Amygdala (tissue), 56 donors: ENCODE results near the gene KDM6A.
"Not testable (repeated sequence)": the region's sequence is repeated elsewhere in the genome, so short reads cannot be mapped to it uniquely, and the experiment has no call there.

Source experiments
- DNase-seq, 56 donors: peaks; one replicate each; lab custom pipeline; 2025; lab: John Stamatoyannopoulos, UW

KDM6A gene

DNA sequence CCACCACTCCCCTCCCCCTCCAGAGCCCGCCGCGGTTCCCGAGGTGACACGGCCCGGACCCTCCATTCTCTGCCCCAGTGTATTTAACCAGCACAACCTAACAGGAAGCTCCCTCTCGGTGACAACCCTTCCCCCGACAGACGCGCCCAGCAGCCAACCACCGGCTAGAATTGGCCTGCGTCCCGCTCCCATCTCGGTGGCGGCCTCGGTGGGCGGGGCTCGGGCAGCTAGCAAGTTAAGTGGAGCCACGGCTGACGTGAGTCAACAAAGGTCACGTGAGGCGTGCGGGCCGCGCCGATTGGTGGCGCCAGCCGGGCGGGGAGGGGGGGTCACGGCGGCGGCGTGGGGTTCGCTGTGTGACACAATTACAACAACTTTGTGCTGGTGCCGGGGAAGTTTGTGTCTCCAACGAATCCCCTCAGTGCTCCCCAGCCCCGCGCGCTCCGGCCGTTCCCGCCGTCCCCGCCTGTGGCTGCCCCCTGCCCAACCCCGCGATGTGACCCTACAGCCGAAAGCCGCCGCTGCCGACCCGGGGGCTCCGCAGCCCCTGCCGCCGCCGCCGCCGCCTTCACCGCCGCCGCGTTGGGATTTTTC is at the start of gene KDM6A:
TSS of gene KDM6A (plus strand) at position 368 of the 594 bp plus-strand sequence. CDS start 364 bp downstream, outside the sequence.
- peak; percentile 11 to 100 (median 95) for DNase-seq

DNA sequence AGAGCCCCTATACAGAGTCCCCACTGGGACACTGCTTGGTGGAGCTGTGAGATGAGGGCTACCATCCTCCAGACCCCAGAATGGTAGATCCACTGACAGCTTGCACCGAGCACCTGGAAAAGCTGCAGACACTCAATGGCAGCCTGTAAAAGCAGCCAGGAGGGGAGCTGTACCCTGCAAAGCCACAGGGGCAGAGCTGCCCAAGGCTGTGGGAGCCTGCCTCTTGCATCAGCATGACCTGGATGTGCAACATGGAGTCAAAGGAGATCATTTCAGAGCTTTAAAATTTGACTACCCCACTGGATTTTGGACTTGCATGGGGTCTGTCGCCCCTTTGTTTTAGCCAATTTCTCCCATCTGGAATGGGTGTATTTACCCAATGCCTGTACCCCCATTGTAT is 49.8 kb upstream of the KDM6A start:
- not testable (repeated sequence) for DNase-seq

DNA sequence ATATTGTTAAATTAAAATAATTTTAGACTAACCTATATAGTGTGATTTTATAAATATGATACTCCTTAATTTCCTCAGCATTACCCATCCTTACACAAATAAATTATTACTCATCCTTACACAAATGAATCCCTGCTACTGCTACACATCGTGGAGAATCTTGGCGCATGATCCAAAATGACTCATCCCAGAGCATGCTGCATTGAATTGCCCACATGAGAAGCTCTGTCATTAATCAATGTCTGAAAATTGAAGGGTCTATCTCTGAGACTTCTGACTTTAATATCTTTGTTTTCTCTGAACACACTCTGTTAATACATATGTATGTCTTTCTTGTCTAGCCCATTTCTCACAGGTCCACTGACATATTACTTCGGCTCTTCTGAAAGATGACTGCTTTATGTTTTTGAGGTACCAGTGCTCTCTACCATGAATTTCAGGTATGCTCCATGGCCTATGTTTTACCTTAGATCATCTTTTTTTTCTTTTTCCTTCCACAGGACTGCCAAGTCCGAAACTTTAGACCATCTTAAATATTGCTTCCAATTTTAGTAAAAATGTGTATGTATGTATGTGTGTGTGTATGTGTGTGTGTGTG is 44.9 kb upstream of the KDM6A start:
- DNase-seq, result peak in 9 of 56 donors; percentile 0 to 26 (median 0)

DNA sequence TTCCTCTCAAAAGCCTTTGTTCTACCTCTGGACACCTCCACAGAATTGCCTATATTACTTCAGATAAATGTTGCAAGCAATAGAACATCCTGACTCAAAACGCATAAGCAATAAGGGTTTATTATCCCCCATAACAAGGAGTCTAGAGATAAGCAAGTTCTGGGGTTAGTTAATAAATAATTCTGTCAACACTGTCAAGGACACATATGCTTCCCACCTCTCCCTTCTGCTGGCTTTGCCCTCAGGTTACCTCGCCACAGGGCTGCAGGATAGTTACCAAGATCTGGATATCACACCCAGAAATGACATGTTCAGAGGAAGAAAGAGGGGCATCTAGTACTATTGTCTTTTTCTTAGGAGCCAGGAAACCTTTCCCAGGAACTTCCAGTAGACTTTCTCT is 43.2 kb upstream of the KDM6A start:
- no peak for DNase-seq

DNA sequence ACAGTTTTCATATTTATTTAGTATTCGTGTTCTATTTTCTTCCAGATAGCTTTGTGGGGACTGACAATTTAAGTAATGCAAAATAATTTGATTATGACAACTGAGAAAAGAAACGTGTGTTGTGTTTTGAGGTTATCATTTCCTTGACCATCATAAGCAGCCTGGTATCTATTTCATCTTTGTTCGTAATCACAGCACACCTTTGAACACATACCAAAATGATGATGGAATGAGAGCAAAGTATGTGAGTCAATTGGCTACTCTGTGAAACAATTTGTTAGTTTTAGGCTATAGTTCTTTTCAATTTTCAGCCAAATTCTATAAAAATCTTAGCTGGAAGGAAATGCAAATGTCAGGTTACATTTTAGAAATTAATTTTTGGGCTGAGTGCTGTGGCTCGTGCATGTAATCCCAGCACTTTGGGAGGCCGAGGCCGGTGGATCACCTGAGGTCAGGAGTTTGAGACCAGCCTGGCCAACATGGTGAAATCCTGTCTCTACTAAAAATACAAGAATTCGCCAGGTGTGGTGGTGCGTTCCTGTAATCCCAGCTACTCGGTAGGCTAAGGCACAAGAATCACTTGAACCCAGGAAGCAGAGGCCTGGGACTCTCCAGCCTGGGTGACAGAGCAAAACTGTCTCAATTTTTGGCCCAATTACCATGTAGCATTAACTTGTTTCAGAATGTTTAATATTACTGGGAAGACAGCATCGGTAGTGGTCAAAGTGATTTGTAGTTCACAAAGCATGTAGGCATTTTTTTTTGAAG is 30.3 kb upstream of the KDM6A start:
- no peak for DNase-seq

DNA sequence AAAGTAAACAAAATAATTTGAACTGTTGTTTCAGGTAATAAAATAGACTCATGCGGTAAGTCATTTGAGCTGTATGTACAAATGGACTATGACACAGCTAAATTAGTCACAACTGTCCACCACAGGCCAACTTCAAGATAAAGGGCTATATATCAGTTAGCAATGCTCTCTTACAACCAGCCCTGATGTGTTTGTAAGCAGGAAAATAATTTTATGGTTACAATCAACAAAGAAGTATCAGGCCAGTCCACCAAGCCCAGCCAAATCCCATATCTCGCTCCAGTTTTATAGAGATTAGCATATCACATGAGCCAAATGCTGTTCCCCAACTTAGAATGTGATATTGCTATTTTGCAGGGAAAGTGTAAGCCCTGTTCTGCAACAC is 29.7 kb upstream of the KDM6A start:
- DNase-seq, result no peak

DNA sequence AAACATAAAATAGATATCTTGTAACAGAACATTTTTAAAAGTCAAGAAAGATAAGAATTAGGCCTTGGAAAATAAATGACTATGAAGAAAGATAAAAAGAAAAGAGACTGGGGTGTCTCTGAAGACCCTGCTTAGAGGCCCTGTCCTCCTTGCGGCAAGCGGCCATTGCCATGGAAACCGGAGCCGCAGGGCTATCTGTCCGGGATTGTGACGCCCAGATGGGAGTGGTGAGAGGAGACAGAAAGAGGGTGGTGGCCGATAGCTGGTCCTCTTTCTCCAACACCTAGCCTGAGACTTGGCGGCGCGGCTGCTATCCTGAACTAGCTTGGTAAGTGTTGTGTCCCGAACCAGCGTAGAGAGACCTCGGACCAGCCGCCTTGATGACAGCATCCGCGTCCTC is 29.2 kb upstream of the KDM6A start, which contains the start of gene DUSP21:
TSS of gene DUSP21 (plus strand) at position 269 of the 400 bp plus-strand sequence. CDS start at position 381, 112 bp downstream.
- no peak for DNase-seq

DNA sequence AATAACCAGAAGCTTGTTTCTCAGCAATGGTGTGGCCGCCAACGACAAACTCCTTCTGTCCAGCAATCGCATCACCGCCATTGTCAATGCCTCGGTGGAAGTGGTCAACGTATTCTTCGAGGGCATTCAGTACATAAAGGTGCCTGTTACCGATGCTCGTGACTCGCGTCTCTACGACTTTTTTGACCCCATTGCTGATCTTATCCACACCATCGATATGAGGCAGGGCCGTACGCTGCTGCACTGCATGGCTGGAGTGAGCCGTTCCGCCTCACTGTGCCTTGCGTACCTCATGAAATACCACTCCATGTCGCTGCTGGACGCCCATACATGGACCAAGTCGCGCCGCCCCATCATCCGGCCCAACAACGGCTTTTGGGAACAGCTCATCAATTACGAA is 28.8 kb upstream of the KDM6A start:
- DNase-seq, result no peak

DNA sequence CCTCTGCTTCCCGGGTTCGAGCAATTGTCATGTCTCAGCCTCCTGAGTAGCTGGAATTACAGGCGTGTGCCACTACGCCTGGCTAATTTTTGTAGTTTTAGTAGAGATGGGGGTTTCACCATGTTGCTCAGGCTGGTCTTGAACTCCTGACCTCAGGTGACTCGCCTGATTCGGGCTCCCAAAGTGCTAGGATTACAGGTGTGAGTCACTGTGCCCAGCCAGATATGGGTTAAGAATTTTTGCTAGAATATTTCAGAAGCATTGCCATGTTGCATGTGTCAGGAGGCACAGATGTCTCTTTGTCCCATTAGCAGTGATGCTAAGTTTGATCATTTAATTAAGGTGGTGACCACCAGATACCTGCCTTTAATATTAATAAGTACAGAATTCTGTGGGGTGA is 22.1 kb upstream of the KDM6A start:
- not testable (repeated sequence) for DNase-seq

DNA sequence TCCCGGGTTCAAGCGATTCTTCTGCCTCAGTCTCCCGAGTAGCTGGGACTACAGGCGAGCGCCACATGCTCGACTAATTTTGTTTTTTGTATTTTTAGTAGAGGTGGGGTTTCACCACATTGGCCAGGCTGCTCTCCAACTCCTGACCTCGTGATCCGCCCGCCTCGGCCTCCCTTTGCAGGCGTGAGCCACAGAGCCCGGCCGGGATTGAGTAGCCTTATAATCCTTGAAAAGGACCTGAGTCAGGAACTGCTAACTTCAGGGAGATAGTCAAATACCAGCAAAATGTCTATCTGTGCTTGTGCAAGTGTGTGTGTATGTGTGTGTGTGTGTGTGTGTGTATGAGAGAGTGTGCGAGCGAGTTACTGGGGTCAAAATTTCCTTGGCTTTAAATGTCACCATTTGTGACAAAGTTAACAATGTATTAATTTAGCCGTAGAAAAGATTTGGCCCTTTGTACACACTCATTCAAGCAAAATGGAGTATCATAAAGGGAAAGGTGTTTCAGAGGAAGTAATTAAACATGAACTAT is 1.8 kb upstream of the KDM6A start:
- DNase-seq, result no peak

DNA sequence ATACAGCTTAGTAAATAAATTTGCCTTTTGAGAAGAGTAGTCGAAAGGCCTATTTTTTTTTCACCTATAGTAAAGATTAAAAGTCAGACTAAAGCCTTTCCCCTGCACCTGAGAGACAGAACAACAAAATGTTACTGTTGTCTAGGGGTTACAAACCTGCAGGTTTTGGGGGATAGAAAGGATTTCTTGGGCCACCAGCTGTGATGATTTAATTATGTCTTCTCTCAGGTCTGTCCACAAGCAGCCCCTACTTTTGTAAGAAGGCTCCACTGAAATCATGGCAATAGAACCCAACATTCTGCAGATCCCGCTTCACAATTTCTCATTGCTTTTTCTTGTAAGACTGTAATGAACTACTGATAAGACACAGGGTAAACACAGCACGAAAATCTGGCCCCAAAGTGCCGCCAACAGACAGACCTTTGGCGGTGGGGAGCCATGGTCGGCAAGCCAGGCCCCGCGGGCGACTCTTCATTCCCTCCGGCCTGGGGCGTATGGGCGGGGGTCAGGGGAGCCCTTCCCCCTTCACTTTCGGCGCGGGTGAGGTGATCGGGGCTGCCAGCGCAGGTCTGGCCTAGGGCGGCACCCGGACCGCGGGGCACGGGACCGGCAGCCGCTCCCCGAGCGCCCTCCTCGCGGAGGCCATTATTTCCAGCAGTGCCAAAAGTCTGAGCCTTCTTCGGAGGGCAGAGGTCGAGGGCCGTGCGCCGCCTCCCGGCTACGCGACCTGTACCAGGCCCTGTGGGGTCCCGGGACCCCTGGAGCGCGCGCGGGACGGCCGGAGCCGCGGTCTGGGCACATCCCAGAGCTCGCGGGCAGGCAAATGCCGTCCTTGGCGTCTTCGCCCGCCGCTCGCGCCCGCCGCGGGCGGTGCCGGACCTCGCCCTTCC is 812 bp upstream of the KDM6A start:
- peak in 23 of 56 donors; percentile 1 to 73 (median 26) for DNase-seq

DNA sequence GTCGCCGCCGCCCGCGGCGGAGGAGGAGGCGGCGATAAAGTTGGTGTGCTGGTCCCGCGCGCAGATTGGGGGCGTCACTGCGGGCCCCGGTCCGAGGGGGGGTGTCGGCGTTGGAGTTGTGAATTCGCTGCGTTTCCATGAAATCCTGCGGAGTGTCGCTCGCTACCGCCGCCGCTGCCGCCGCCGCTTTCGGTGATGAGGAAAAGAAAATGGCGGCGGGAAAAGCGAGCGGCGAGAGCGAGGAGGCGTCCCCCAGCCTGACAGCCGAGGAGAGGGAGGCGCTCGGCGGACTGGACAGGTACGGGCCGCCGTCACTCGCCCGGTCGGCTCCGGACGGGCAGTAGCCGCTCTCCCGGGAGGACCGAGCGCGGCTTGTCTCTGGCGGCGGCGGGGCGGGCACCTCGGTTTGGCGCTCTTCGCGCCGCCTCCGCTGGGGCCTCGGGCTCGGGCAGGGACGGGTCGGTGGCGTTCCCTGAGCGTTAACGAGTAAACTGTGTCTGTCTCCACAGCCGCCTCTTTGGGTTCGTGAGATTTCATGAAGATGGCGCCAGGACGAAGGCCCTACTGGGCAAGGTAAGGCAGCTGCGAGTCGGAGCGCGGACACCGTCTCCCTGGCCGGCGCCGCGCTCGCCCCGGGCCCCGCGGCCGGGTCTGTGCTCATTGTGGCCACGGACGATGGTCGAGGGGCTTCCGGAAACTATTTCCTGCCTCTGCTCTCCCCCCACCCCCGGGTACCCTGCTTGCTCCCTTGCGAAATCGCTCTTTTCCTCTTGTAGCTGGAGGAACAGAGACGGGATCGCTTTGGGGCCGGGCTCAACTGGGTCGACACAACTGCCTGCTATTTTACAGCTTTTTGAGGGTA is 658 bp downstream of the KDM6A start:
- peak in 51 of 56 donors; percentile 0 to 81 (median 29) for DNase-seq

DNA sequence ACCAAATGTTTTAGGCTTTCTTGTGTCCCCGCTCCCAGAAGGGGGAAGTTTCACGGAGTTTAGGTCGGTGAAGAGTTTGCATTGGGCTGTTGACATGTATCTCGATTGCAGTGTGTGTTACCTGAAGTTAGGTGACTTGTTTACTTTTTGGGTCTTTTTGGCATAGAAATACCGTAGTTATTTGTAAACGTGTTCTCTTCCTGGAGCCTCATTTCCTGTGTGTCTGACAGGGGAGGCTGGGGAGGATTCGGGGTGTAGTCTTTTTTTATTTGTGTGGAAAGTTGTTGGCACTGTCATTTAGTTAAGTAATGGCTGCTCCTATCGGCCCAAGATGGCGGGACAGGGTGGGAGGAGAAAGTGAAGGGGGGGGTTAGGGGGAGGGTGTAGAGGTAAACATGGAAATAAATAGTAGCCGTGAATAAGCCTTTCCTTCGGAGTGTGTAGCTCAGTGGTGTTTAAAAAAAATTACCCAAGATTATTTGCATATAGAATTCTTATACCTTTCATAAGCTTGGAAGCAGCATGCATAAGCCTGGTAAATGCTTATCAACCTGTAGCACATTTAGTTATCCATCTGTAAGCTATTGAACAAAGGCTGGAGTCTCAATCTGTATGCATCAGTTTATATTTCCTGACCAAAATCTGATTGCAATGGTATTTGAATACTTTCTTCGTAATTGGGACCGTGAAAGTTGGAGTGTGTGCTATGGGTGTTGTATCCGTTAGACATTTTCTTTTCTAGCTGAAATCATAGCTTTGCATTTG is 1.6 kb downstream of the KDM6A start:
- DNase-seq, result peak in 15 of 56 donors; percentile 1 to 53 (median 16)

DNA sequence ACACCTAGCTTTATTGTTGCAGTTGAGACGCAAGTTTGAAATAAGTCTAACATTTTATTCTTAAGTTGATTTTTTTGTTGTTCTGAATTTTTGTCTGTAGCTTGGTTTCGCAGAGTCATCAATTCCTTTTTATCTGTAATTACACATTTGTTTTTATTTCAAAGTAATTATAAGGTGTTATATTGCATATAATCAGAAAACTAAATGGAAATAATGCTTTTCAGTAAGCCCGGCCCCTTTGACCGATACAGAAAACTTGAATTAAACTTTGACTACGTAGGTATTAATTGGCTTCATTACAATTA is 2.1 kb downstream of the KDM6A start:
- DNase-seq, result no peak

DNA sequence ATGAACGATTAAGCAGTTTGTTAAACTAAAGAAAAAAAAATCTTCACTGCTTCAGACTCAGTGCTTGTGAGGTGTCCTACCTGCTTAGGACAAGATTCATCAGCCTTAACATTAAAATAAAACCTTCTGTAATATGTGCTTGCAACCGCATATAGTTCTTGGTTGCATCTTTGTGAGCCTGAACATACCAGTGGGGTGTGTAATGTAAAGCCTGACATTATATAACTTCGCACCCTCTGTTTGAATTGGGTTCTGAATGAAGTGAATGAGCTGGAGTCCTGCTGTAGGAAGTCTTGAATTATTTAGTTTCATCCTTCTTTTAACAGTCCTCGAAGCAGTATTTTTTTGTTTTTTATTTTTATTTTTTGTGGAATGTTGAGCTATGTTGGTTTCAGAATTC is 3.1 kb downstream of the KDM6A start:
- no peak for DNase-seq

DNA sequence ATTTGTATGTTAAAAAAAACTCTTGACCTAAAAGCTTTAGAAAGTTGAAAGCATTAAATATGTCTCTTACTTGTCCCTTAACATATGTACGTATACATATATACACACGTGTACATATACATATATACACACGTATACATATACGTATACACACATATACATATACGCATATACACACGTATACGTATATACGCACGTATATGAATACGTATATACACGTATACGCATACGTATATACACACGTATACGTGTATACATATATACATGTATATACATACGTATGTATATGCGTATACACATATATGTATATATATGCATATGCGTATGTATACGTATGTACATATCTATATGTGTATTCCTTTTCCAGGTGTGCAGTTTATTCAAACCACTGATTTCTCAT is 3.8 kb downstream of the KDM6A start:
- DNase-seq, result no peak

DNA sequence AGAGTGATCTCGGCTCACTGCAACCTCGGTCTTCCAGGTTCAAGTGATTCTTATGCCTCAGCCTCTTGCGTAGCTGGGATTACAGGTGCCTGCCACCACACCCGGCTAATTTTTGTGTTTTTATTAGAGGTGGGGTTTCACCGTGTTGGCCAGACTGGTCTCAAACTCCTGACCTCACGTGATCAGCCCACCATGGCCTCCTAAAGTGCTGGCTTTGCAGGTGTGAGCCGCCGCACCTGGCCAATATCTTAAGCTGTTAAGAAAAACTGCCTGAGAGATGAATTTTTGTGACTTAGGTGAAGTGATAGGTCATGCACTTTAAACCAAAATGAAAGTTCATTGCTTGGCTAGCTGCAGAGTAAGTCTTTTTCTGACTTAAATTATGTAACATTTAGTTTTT is 5.8 kb downstream of the KDM6A start:
- no peak for DNase-seq

DNA sequence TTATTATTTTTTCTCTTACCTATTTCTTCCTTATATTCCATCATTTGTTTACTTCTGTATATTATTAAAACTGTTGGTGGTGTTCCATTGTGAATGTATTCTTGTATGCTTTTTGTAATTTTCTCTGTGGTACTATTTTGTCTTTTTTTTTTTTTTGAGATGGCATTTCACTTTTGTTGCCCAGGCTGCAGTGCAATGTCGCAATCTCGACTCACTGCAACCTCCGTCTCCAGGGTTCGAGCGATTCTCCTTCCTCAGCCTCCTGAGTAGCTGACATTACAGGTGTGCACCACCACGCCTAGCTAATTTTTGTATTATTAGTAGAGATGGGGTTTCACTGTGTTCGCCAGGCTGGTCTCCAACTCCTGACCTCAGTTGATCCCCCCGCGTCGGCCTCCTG is 8.6 kb downstream of the KDM6A start:
- no peak for DNase-seq

DNA sequence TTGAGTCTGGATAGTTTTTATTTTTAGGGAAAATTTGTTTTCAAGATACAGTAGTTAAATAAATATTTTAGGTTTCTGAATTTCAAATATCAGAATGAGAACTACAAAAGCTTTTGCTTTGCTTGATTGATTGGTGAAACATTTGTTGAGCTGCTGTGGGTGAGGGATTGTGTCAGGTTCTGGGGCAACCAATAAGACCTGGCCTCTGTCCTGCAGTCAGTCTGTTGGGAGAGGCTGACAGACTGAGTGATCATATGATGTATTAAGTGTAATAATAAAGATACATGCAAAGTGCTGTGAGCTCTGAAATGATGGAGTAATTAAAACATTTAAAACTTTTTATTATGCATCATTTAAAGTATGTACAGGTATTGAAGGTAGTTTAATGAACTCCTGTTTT is 9.6 kb downstream of the KDM6A start:
- DNase-seq, result no peak
